Effector memory CD8-positive, alpha-beta T cell (primary cell): Measurements from ENCODE around the gene ZNF418.

Experiments used
- ATAC-seq: fragments of 150-1000 bp; cut with Tn5 transposase; replicated peaks from 2 replicates; pipeline ENCODE4 v1.10.0; 2021; ENCODE audit warnings: mild to moderate bottlenecking, moderate library complexity
- DNase-seq, 3 experiments: peaks; one replicate each; pipeline ENCODE4 v3.0.0; 2021
- H3K27ac Mint-ChIP-seq, 2 donors: one replicate each; pipeline ENCODE4 v1.8.0; 2022; ENCODE audit warnings: mild to moderate bottlenecking in 2 of 2, mixed read lengths in 2 of 2, moderate library complexity in 2 of 2
- H3K27me3 Mint-ChIP-seq, 2 donors: one replicate each; pipeline ENCODE4 v1.8.0; 2022; ENCODE audit warnings: mixed read lengths in 2 of 2
- H3K36me3 Mint-ChIP-seq: one replicate; pipeline ENCODE4 v1.8.0; 2022; ENCODE audit warnings: mild to moderate bottlenecking, moderate library complexity, mixed read lengths; ENCODE audit not compliant: insufficient read depth
- H3K4me1 Mint-ChIP-seq, 2 donors: one replicate each; pipeline ENCODE4 v1.8.0; 2022; ENCODE audit warnings: low read depth in 2 of 2, mixed read lengths in 2 of 2
- H3K4me3 Mint-ChIP-seq, 2 donors: one replicate each; pipeline ENCODE4 v1.8.0; 2022; ENCODE audit warnings: mild to moderate bottlenecking in 2 of 2, mixed read lengths in 2 of 2, moderate library complexity in 2 of 2
- H3K9me3 Mint-ChIP-seq, 2 donors: one replicate each; pipeline ENCODE4 v1.8.0; 2022; ENCODE audit warnings: mixed read lengths in 2 of 2
- total RNA-seq, 9 experiments: gene quantifications; one replicate each; lab custom pipeline; 2026; lab: John Stamatoyannopoulos, UW

The ZNF418 gene
- total RNA-seq, result 1.2 to 8.4 (median 4.4) reads per million in 9 experiments

DNA sequence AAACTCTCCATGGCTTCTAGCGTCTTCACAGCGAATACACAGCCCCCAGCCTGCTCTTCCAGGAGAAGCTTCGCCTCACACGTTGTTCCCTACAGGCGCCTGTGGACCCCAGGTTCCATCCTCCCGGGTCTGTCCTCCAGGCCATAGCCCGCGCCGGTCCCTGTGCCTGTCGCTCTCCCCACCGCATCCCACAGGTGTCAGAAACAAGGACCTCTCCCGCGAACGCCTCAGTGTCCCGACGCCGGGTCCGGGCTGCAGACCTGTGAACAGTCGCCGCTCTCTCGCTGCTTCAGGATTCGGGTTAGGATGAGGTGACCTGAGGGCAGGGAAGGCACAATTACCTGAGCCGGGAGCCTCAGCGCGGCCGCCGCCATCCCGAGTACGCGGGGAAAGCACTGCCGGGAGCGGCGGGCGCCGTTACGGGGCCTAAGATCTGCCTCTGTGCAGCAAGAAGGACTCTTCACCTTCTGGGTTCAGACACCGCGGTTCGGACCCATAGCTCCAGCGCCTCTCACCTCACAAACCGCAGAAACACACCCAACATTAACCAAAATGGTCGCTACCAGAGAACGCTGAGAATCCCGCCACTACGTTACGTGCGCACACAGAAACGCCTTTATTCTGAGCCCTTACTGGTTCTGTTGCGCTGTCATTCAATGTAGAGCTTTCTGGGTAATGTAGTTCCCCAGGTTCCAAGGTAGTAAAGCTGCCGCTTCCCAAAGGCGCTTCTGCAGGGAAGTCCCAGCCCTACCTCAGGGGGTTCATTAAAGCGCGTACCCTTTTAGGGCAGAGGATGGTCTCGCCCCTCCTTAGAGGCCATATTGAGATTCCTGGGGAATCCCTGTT is at the start of gene ZNF418:
ZNF418 (minus strand) TSS at position 583 of the 846 bp plus-strand sequence. CDS start 1,580 bp downstream, outside the sequence.
- peaks cover 0 to 6% of the 10 kb centered on the region in 2 donors for H3K27me3 Mint-ChIP-seq
- peaks cover 0 to 5% of the 10 kb centered on the region in 2 donors for H3K4me1 Mint-ChIP-seq
- peak within 1 kb of the TSS; percentile 77 to 84 for H3K4me3 Mint-ChIP-seq
- H3K27ac Mint-ChIP-seq, result peak within 1 kb of the TSS in 1 of 2 donors; percentile 67
- peaks cover 13% of the 10 kb centered on the region for H3K36me3 Mint-ChIP-seq
- ATAC-seq (peak; percentile 85), DNase-seq (peak in 2 of 3 experiments; percentile 4 to 13)
- peaks cover 20 to 25% of the 10 kb centered on the region in 2 donors for H3K9me3 Mint-ChIP-seq

DNA sequence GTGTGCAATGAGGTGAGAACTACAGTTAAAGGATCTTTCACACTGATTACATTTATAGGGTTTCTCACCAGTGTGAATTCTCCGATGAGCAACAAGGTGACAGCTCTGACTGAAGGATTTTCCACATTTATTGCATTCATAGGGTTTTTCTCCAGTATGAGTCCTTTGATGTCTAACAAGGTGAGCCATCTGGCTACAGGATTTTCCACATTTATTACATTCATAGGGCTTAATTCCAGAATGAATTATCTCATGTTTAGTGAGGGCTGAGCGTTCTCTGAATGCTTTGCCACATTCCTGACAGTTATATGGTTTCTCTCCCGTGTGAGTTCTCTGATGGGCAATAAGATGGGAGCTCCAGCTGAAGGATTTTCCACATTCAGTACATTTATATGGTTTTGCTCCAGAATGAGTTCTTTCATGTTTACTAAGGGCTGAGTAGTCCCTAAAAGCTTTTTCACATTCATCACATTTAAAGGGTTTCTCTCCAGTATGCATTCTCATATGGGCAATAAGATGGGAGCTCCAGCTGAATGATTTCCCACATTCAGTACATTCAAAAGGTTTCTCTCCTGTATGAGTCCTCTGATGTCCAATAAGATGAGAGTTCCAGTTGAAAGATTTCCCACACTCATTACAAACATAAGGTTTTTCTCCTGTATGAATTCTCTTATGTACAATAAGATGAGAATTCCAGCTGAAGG is 43.5 kb upstream of the ZNF418 start:
- Mint-ChIP-seq H3K9me3 (peaks cover 19 to 37% of the 10 kb centered on the region in 2 donors), H3K36me3 (peaks cover 28% of the 10 kb centered on the region), H3K27ac (no peak overlapping the region), H3K27me3 (no peaks in the 10 kb centered on the region), H3K4me3 (no peak overlapping the region), H3K4me1 (no peaks in the 10 kb centered on the region)
- ATAC-seq (no peak), DNase-seq (no peak)

DNA sequence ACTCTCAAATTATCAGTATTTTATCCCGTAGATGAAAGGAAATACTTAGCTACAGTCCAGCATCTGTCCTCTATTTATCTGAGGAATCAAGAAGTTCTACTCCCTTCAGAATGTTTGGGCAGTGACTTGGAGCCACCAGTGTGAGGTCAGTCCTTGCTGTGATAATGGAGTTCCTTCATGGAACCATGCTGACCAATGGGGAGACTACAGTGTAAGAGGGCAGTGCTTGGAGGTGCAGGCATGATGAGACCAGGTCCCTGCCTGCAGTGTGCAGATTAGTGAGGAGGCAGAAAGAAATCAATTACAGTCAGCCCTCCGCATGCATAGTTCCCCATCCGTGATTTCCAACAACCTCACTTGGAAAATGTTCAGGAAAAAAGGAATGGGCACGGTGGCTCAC is 39.2 kb upstream of the ZNF418 start, which contains the start of gene C19orf18:
C19orf18 (minus strand) TSS at position 101 of the 400 bp plus-strand sequence. CDS start 102 bp downstream, outside the sequence.
- ATAC-seq (no peak), DNase-seq (no peak)
- no peak within 1 kb of the TSS for H3K27ac Mint-ChIP-seq
- H3K9me3 Mint-ChIP-seq, result peaks cover 19 to 36% of the 10 kb centered on the region in 2 donors
- peaks cover under 1% of the 10 kb centered on the region for H3K36me3 Mint-ChIP-seq
- no peaks in the 10 kb centered on the region for H3K4me1 Mint-ChIP-seq
- peak within 1 kb of the TSS in 1 of 2 donors; percentile 32 for H3K4me3 Mint-ChIP-seq
- no peaks in the 10 kb centered on the region for H3K27me3 Mint-ChIP-seq

DNA sequence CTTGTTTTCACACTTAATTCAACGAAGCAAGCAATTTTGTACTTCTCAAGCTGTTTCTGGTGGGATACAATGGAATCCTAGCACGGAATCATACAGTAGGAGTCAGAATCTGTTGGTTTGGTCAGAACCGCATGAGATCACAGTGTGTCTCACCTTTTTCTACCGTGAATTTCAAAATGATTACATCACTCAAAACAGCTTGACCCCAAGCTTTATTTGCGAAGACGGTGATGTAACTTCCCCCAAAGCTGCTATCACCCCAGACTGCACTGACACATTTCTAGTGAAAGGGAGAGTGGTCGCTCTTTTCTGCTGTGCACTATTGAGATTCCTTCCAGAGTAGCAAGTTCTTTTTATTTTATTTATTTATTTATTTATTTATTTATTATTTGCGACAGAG is 29.6 kb upstream of the ZNF418 start:
- no peaks in the 10 kb centered on the region for H3K27me3 Mint-ChIP-seq
- no peaks in the 10 kb centered on the region for H3K4me1 Mint-ChIP-seq
- ATAC-seq (no peak), DNase-seq (no peak)
- peaks cover 11 to 13% of the 10 kb centered on the region in 2 donors for H3K9me3 Mint-ChIP-seq
- H3K36me3 Mint-ChIP-seq, result peaks cover 3% of the 10 kb centered on the region
- H3K27ac Mint-ChIP-seq, result no peak overlapping the region
- no peak overlapping the region for H3K4me3 Mint-ChIP-seq

DNA sequence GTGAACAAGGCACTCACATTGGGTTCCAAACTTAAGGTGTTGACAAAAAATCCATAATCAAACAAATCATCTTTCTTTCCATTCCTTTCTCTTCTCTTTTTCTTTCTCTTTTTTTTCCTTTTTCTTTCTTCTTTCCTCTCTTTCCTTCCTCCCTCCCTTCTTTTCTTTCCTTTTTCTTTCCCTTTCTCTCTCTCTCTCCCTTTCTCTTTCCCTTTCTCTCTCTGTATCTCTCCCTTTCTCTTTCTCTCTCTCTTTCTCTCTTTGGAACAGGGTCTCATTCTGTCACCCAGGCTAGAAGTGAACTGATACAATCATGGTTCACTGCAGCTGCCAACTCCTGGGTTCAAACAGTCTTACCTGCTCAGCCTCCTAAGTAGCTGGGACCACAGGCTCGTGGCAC is 26.6 kb upstream of the ZNF418 start:
- no peak for ATAC-seq
- Mint-ChIP-seq H3K27me3 (no peaks in the 10 kb centered on the region), H3K4me3 (no peak overlapping the region), H3K27ac (no peak overlapping the region), H3K36me3 (no peaks in the 10 kb centered on the region), H3K9me3 (peaks cover 6% of the 10 kb centered on the region in 2 donors), H3K4me1 (no peaks in the 10 kb centered on the region)
- no peak for DNase-seq

DNA sequence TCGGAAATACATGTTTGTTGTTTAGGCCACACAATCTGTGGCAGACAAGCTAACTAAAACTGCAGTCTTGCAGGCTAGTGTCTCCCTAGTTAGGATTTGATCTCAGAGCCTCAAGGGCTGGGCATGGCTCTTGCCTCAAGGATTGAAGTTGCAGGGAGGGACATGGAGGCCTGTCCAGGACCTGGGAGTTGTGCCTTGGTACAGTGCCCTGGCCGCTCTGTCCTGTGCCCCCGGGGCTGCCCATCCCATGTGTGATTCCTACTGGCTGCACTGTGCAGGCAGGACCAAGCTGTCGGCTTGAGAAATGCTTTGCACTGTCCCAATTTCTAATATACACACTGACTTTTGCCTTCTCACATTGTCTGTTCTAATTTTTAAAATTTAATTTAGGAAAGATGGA is 19.8 kb upstream of the ZNF418 start:
- DNase-seq (no peak), ATAC-seq (no peak)
- H3K4me3 Mint-ChIP-seq, result no peak overlapping the region
- H3K9me3 Mint-ChIP-seq, result peaks cover 11 to 17% of the 10 kb centered on the region in 2 donors
- peaks cover 12 to 17% of the 10 kb centered on the region in 2 donors for H3K27me3 Mint-ChIP-seq
- no peak overlapping the region for H3K27ac Mint-ChIP-seq
- no peaks in the 10 kb centered on the region for H3K4me1 Mint-ChIP-seq
- H3K36me3 Mint-ChIP-seq, result peaks cover 4% of the 10 kb centered on the region

DNA sequence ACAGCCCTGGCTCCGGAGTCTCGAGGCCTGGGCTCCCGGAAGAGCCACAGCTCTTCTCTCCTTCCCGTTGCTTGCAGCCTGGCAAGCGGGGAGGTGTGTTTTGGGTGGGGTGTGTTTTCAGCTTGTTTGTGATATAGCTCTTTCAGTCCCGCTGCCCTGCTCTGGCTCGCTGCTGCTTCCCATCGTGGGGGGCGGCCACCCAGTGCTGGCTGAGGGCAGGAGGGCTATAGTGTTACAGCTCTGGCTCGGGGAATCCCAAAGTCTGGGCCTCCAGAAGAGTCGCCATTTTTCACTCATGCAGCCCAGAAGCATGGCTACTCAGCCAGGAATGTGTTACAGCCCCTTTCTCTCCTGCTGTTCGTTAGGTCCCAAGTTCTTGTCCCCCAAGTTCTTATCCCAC is 14.5 kb upstream of the ZNF418 start:
- no peak overlapping the region for H3K4me3 Mint-ChIP-seq
- no peak for DNase-seq
- peaks cover 20 to 21% of the 10 kb centered on the region in 2 donors for H3K9me3 Mint-ChIP-seq
- peaks cover 12 to 17% of the 10 kb centered on the region in 2 donors for H3K27me3 Mint-ChIP-seq
- peaks cover 6% of the 10 kb centered on the region for H3K36me3 Mint-ChIP-seq
- H3K27ac Mint-ChIP-seq, result no peak overlapping the region
- peaks cover 16 to 20% of the 10 kb centered on the region in 2 donors for H3K4me1 Mint-ChIP-seq
- ATAC-seq, result no peak

DNA sequence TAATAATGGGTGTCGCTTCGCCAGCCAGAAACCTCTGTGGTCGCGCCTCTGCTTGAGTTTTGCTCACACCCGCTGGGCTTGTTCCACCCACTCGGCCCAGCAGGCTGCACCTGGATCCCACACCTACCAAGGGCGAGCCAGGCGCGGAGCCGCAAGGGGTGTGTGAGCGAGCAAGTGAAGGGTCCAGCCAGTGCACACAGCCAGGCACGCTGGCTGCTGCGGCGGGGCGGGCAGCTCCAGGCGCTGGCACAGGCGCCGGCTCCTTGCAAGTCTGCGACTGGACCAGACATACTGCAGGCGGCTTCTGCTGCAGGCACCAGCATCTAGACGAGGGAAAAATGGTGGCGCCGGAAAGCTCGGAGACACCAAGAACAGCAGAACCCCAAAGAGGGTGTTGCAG is 14.1 kb upstream of the ZNF418 start:
- Mint-ChIP-seq H3K9me3 (peaks cover 17 to 24% of the 10 kb centered on the region in 2 donors), H3K27ac (no peak overlapping the region), H3K36me3 (peaks cover 6% of the 10 kb centered on the region), H3K4me1 (peaks cover 16 to 20% of the 10 kb centered on the region in 2 donors), H3K27me3 (peaks cover 8 to 13% of the 10 kb centered on the region in 2 donors), H3K4me3 (peak overlapping the region in 1 of 2 donors; percentile 46)
- DNase-seq (no peak), ATAC-seq (no peak)

DNA sequence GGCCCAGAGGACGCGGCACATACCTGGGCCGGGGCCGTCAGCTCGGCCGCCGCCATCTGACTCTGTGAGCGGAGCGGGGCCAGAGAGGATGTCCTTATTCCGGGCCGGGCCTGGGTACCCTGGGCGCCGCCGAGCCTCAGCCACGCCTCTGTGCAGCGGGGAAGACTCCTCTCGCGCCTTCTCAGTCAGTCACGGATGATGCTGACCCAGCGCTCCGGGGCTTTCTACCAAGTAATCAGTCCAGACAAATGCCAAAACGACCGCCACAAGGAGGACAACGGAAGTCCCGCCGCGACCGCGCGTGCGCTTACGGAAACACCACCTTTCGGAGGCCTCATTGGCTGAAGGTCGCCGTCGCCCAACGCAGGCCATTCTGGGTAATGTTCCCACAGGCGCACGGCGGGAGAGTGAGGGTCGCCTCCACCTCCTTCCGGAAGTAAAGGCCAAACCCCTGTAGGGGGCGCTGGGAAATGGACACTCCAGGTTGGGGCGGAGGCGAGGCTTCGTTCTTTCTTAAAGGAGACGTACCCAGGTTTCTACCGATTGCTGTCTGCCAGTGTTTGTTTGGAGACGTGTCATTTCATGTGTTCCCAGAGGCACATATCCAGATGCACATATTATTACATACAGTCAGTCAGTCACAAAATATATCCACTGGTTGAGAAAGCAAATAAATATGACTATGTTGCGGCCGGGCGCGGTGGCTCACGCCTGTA is 12.4 kb upstream of the ZNF418 start, which contains the start of gene ZNF256:
ZNF256 (minus strand) TSS at position 288 of the 716 bp plus-strand sequence; CDS start at position 56, 232 bp downstream.
- H3K4me3 Mint-ChIP-seq, result peak within 1 kb of the TSS; percentile 92
- H3K36me3 Mint-ChIP-seq, result peaks cover 7% of the 10 kb centered on the region
- peaks cover 0 to 5% of the 10 kb centered on the region in 2 donors for H3K27me3 Mint-ChIP-seq
- H3K4me1 Mint-ChIP-seq, result peaks cover 16 to 20% of the 10 kb centered on the region in 2 donors
- H3K9me3 Mint-ChIP-seq, result peaks cover 24 to 41% of the 10 kb centered on the region in 2 donors
- H3K27ac Mint-ChIP-seq, result peak within 1 kb of the TSS; percentile 90 to 95
- DNase-seq, result peak; percentile 69 to 76 (median 72)
- ATAC-seq, result peak; percentile 93

DNA sequence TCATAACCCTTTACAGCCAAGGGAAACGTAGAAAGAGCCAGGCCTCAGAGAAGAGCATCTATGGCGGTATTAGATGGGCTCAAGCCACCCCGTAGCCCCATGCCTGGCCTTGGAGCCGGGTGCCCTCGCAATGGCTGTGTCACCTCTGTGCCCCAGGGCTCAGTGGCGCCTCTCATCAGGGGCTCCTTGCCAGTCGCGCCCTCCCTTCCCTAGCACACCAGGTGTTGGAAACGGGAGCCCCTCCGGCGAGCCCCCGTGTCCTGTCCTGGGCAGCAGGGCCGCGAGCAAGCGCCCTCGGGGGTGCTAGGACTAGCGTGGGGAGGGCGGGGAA is 11.9 kb upstream of the ZNF418 start:
- Mint-ChIP-seq H3K4me1 (peaks cover 16 to 20% of the 10 kb centered on the region in 2 donors), H3K9me3 (peaks cover 26 to 46% of the 10 kb centered on the region in 2 donors), H3K4me3 (peak overlapping the region; percentile 92), H3K36me3 (peaks cover 13% of the 10 kb centered on the region), H3K27ac (peak overlapping the region; percentile 90 to 95), H3K27me3 (peaks cover 0 to 5% of the 10 kb centered on the region in 2 donors)
- DNase-seq (no peak), ATAC-seq (no peak)

DNA sequence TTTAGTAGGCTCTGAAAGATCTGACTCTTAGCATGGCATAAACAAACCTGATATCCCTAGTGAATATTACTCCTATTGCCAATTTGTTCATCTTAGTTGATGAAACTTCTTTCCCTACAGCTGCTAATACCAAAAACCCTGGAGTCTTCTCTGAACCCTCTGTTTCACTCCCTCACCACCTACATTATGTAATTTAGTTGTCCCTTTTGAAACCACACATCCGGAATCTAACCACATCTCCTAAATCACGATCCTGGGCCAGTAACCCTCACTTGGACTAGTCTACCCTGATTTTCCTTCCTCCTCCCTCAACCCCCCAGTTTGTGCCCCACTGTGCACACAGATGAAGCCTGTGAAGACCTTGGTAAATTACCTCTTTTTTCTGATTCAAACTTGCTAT is 11.1 kb upstream of the ZNF418 start:
- ATAC-seq, result no peak
- H3K4me3 Mint-ChIP-seq, result peak overlapping the region; percentile 92
- H3K9me3 Mint-ChIP-seq, result peaks cover 31 to 50% of the 10 kb centered on the region in 2 donors
- peaks cover 0 to 4% of the 10 kb centered on the region in 2 donors for H3K27me3 Mint-ChIP-seq
- DNase-seq, result no peak
- H3K36me3 Mint-ChIP-seq, result peaks cover 17% of the 10 kb centered on the region
- peaks cover 16 to 20% of the 10 kb centered on the region in 2 donors for H3K4me1 Mint-ChIP-seq
- peak overlapping the region in 1 of 2 donors; percentile 90 for H3K27ac Mint-ChIP-seq

DNA sequence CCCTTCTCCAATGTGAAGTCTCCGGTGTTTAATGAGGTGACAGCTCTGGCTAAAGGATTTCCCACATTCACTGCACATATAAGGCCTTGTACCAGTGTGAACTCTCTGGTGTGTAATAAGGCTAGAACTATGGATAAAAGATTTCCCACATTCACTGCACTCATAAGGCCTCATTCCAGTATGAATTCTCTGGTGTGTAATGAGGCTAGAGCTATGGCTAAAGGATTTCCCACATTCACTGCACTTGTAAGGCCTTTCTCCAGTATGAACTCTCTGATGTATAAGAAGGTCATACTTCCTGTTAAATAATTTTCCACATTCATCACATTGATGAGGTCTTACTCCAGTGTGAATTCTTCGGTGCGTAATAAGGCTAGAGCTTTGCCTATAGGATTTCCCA is 6.4 kb upstream of the ZNF418 start:
- H3K4me3 Mint-ChIP-seq, result no peak overlapping the region
- DNase-seq, result no peak
- H3K27me3 Mint-ChIP-seq, result no peaks in the 10 kb centered on the region
- no peak overlapping the region for H3K27ac Mint-ChIP-seq
- H3K9me3 Mint-ChIP-seq, result peaks cover 29 to 41% of the 10 kb centered on the region in 2 donors
- H3K4me1 Mint-ChIP-seq, result peaks cover 7 to 11% of the 10 kb centered on the region in 2 donors
- peaks cover 18% of the 10 kb centered on the region for H3K36me3 Mint-ChIP-seq
- no peak for ATAC-seq

DNA sequence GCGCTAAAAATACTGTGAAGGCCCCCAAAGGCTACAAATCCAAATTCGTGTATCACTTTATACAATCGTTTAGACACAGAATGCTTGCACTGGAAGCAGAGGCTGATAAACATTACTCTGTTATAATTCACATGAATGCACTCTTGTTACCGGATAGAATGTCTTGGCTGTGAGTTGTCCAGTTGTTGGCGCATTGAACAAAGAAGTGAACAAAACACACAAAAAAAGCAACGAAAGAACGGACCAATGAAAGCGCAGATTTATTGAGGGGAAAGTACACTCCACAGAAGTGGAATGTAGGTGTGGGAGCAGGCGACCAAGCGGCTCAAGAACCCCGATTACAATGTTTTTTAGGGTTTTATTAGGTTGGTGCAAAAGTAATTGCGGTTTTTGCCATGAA is 529 bp upstream of the ZNF418 start:
- peaks cover 0 to 5% of the 10 kb centered on the region in 2 donors for H3K4me1 Mint-ChIP-seq
- no peak for ATAC-seq
- H3K27me3 Mint-ChIP-seq, result peaks cover 0 to 6% of the 10 kb centered on the region in 2 donors
- DNase-seq, result no peak
- peaks cover 13% of the 10 kb centered on the region for H3K36me3 Mint-ChIP-seq
- no peak overlapping the region for H3K27ac Mint-ChIP-seq
- peaks cover 16 to 25% of the 10 kb centered on the region in 2 donors for H3K9me3 Mint-ChIP-seq
- H3K4me3 Mint-ChIP-seq, result peak overlapping the region in 1 of 2 donors; percentile 84
